Endothelial cell of umbilical vein (primary cell): ENCODE measurements around the gene PML. TPM values are rescaled to one million over a fixed set of nuclear protein-coding genes. Genes with fewer than 3 reads are reported as not detected.

Source experiments
- BruUV-seq: library from RNA; stranded (reverse); fragments of 400-500 nt; replicated peaks from 2 replicates; lab custom pipeline; 2021; lab: Mats Ljungman, UMichigan
- CTCF ChIA-PET: fragments of 300-600, 350-600 bp; sonication (Branson Sonifier 250); formaldehyde crosslinking; loops from one replicate; lab custom pipeline; 2021; ENCODE audit warnings: antibody characterized with exemption, inconsistent platforms; lab: Charles Lee
- POLR2A ChIA-PET: fragments of 300-600, 350-600 bp; sonication (Branson Sonifier 250); formaldehyde crosslinking; loops from one replicate; lab custom pipeline; 2021; ENCODE audit warnings: antibody characterized with exemption, inconsistent platforms; lab: Charles Lee
- DNase-seq: peaks from one replicate; pipeline ENCODE4 v3.0.0-alpha.2; 2011; ENCODE audit warnings: low read depth, low spot score
- FAIRE-seq: peaks from 2 replicates; lab custom pipeline; 2011; peaks lifted over from hg19 to GRCh38; lab: Jason Lieb, UNC
- H2AFZ ChIP-seq: 2 replicates; pipeline ENCODE4 v1.6.0; 2012; ENCODE audit warnings: low read depth, low read length, control low read depth, inconsistent platforms
- H3K27ac ChIP-seq: 2 replicates; pipeline ENCODE4 v1.5.1; 2011; ENCODE audit warnings: low read depth, mild to moderate bottlenecking, control low read depth, low read length, moderate library complexity; ENCODE audit not compliant: insufficient read depth
- H3K27me3 ChIP-seq, 2 experiments: 2 replicates each; pipeline versions ENCODE4 v1.6.0 to v1.6.1; 2011; ENCODE audit warnings: low read length in 2 of 2, mixed read lengths in 1 of 2; ENCODE audit not compliant: control insufficient read depth in 2 of 2, insufficient read depth in 2 of 2
- H3K36me3 ChIP-seq, 2 experiments: 2 replicates in 1 of 2; 3 replicates in 1 of 2; pipeline ENCODE4 v1.5.1; 2011; ENCODE audit warnings: low read length in 2 of 2, mild to moderate bottlenecking in 1 of 2, moderate library complexity in 1 of 2; ENCODE audit not compliant: control insufficient read depth in 2 of 2, insufficient read depth in 2 of 2; ENCODE audit errors: extremely low read depth in 1 of 2
- H3K4me1 ChIP-seq: 3 replicates; pipeline ENCODE4 v1.5.1; 2011; ENCODE audit warnings: mild to moderate bottlenecking, low read length; ENCODE audit not compliant: control insufficient read depth, insufficient read depth; ENCODE audit errors: extremely low read depth
- H3K4me2 ChIP-seq: 2 replicates; pipeline ENCODE4 v1.6.1; 2011; ENCODE audit warnings: low read length, control low read depth, mixed read lengths; ENCODE audit not compliant: insufficient read depth
- H3K4me3 ChIP-seq, 3 experiments: fragments of 200-600 bp in 1 of 3; sonication (generic), shearing (Covaris generic) in 1 of 3; replicated peaks in 1 of 3; 2 replicates each; pipeline ENCODE4 v1.5.1; 2011 to 2016; ENCODE audit warnings: control low read depth in 3 of 3, low read length in 3 of 3, mild to moderate bottlenecking in 2 of 3, inconsistent platforms in 1 of 3, low read depth in 1 of 3, moderate library complexity in 1 of 3; ENCODE audit not compliant: insufficient read depth in 1 of 3
- H3K79me2 ChIP-seq: 2 replicates; pipeline ENCODE4 v1.6.0; 2012; ENCODE audit warnings: low read length, inconsistent platforms; ENCODE audit not compliant: control insufficient read depth, insufficient read depth
- H3K9ac ChIP-seq: replicated peaks from 2 replicates; pipeline ENCODE3; 2011; ENCODE audit warnings: low read length, control low read depth; ENCODE audit not compliant: insufficient read depth; ENCODE audit errors: extremely low read depth
- H3K9me1 ChIP-seq: replicated peaks from 3 replicates; pipeline ENCODE4 v1.6.0; 2011; ENCODE audit warnings: mild to moderate bottlenecking, low read length; ENCODE audit not compliant: control insufficient read depth, insufficient read depth; ENCODE audit errors: extremely low read depth
- H3K9me3 ChIP-seq: replicated peaks from 2 replicates; pipeline ENCODE4 v1.5.1; 2012; ENCODE audit warnings: low read length, inconsistent platforms; ENCODE audit not compliant: control insufficient read depth, insufficient read depth
- H4K20me1 ChIP-seq: replicated peaks from 2 replicates; pipeline ENCODE3; 2011; ENCODE audit warnings: mild to moderate bottlenecking, low read length; ENCODE audit not compliant: control insufficient read depth, insufficient read depth; ENCODE audit errors: extremely low read depth
- EZH2 ChIP-seq: IDR thresholded peaks from 2 replicates; pipeline ENCODE4 v1.6.1; 2012; ENCODE audit warnings: borderline replicate concordance, low read depth, mild to moderate bottlenecking, moderate library complexity, low read length, inconsistent platforms; ENCODE audit not compliant: severe bottlenecking
- FOS ChIP-seq: IDR thresholded peaks from 2 replicates; pipeline ENCODE4 v1.6.1; 2011; ENCODE audit warnings: mild to moderate bottlenecking, low read length, moderate library complexity, borderline replicate concordance; ENCODE audit not compliant: insufficient read depth
- GATA2 ChIP-seq: IDR thresholded peaks from 2 replicates; pipeline ENCODE4 v1.7.0; 2011; ENCODE audit warnings: low read depth, mild to moderate bottlenecking, moderate library complexity, mixed read lengths, low read length; ENCODE audit not compliant: insufficient read length, insufficient read depth
- JUN ChIP-seq: IDR thresholded peaks from 2 replicates; pipeline ENCODE4 v1.6.1; 2011; ENCODE audit warnings: borderline replicate concordance, low read depth; ENCODE audit not compliant: insufficient read length, insufficient read depth
- MYC ChIP-seq: IDR thresholded peaks from one replicate; pipeline ENCODE4 v1.6.1; 2011; ENCODE audit warnings: mild to moderate bottlenecking, low read depth, low read length
- POLR2A ChIP-seq: IDR thresholded peaks from 2 replicates; pipeline ENCODE4 v1.6.1; 2012; ENCODE audit warnings: low read depth, mild to moderate bottlenecking, control low read depth, low read length
- POLR2AphosphoS5 ChIP-seq: IDR thresholded peaks from 2 replicates; pipeline ENCODE4 v1.6.1; 2012; ENCODE audit warnings: low read depth, mild to moderate bottlenecking, control low read depth, low read length, moderate library complexity; ENCODE audit not compliant: insufficient read depth
- dilution Hi-C: fragments of 300-500 bp; cut with MboI; formaldehyde crosslinking; loops from one replicate; pipeline ENCODE4 v1.15.0; 2019; ENCODE audit warnings: low sequenced_read_pairs; ENCODE audit not compliant: extremely low pct_ligation_motif_present
- intact Hi-C: fragments of 100-400 bp; cut with micrococcal nuclease; formaldehyde crosslinking; loops from one replicate; pipeline ENCODE4 v1.10.0; 2022
- polyA plus RNA-seq, 4 experiments: library from polyadenylated mRNA; depleted of rRNA in 3 of 4; stranded (reverse) in 3 of 4; unstranded in 1 of 4; fragments of >200 nt; gene quantifications; 2 replicates each; pipeline versions ENCODE4 v1.2.1 to v1.2.3, GENCODE V29; 2011 to 2012; ENCODE audit warnings: missing spikeins in 1 of 4
- total RNA-seq: library from RNA; stranded (reverse); gene quantifications from 2 replicates; pipeline ENCODE4 v1.2.3, GENCODE V29; 2021
- TF ChIP-seq, protein P1 (sequence below): IDR thresholded peaks from 2 replicates; pipeline ENCODE4 v1.6.1; 2011; ENCODE audit not compliant: insufficient read depth, insufficient read length
- TF ChIP-seq, protein P2 (sequence below), 2 donors: IDR thresholded peaks; 1 replicate in 1 of 2; 2 replicates in 1 of 2; pipeline ENCODE4 v1.5.1; 2011; ENCODE audit warnings: low read length in 2 of 2, mild to moderate bottlenecking in 2 of 2, moderate library complexity in 2 of 2, control low read depth in 1 of 2, inconsistent platforms in 1 of 2, low read depth in 1 of 2; ENCODE audit not compliant: insufficient read depth in 1 of 2; ENCODE audit errors: extremely low read depth in 1 of 2

The PML gene
- total and polyA plus RNA-seq, 2 donors (not counting 3 experiments of a cell fraction or from before 2014, with no cell fraction given) = 30.4 to 79.6 TPM

DNA sequence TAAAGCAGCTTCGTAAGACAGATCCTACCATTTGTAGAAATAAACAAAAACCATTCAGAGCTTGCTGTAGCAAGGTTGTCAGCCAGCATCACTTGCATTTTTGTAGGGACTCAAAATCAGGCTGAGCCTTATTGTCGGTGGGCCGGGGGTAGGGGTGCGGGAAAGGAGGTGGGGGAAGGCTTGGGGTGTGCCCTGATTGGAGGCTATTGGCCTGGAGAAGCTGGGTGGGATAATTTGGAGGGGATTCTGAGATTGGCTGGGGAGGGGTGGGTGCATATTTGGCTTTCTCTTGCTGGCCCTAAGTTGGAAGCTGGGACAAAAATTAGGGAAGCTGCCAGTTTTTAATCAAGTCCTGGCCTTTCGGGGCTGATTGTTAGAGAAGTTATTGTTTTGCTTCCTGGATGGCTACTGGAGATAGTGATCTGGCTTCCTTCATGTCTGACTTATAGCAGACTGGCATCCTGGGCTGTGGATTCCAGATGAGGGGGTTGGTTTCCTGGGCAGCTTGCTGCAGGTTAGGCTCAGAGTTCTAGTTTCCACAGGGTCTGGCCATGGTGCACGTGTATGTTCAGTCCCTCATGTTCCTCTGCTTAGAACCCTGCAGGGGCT is 25.3 kb upstream of the PML start:
- no peaks in the 10 kb centered on the region for H4K20me1 ChIP-seq
- no peak for FAIRE-seq
- ChIA-PET CTCF (interaction anchor here (0.9 to 13.1 kb wide), 5 partner anchors 13 to 351 kb away, joined by 3 to 651 read pairs (median 3); no protein-coding TSS in a partner anchor), POLR2A (no interaction called here)
- H3K27me3 ChIP-seq = no peaks in the 10 kb centered on the region
- H3K4me2 ChIP-seq = no peak overlapping the region
- no peaks in the 10 kb centered on the region for H3K9me3 ChIP-seq
- peak overlapping the region; percentile 35 for H2AFZ ChIP-seq
- H3K9me1 ChIP-seq = no peaks in the 10 kb centered on the region
- dilution Hi-C loops = no loop called here
- TF ChIP-seq POLR2A (no peak), POLR2AphosphoS5 (peak; percentile 22), MYC (no peak), FOS (no peak), JUN (no peak), GATA2 (peak; percentile 89), EZH2 (no peak)
- TF ChIP-seq, protein P1, sequence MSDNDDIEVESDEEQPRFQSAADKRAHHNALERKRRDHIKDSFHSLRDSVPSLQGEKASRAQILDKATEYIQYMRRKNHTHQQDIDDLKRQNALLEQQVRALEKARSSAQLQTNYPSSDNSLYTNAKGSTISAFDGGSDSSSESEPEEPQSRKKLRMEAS = no peak
- TF ChIP-seq, protein P2, sequence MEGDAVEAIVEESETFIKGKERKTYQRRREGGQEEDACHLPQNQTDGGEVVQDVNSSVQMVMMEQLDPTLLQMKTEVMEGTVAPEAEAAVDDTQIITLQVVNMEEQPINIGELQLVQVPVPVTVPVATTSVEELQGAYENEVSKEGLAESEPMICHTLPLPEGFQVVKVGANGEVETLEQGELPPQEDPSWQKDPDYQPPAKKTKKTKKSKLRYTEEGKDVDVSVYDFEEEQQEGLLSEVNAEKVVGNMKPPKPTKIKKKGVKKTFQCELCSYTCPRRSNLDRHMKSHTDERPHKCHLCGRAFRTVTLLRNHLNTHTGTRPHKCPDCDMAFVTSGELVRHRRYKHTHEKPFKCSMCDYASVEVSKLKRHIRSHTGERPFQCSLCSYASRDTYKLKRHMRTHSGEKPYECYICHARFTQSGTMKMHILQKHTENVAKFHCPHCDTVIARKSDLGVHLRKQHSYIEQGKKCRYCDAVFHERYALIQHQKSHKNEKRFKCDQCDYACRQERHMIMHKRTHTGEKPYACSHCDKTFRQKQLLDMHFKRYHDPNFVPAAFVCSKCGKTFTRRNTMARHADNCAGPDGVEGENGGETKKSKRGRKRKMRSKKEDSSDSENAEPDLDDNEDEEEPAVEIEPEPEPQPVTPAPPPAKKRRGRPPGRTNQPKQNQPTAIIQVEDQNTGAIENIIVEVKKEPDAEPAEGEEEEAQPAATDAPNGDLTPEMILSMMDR (IDR thresholded peaks at IDR 0.05; ENCODE audit: extremely low read depth in 1 of 2, insufficient read depth in 1 of 2, low read depth in 1 of 2, low read length in 2 of 2) = no peak
- no peak overlapping the region for H3K9ac ChIP-seq
- no TSS peak for BruUV-seq
- no peak for DNase-seq
- H3K27ac ChIP-seq = peak overlapping the region; percentile 41
- intact Hi-C loops = no loop called here
- no peaks in the 10 kb centered on the region for H3K79me2 ChIP-seq
- H3K4me1 ChIP-seq = peaks cover 15% of the 10 kb centered on the region
- no peak overlapping the region for H3K4me3 ChIP-seq
- no peaks in the 10 kb centered on the region for H3K36me3 ChIP-seq
